GM23338 (cell line): ENCODE data around the gene FARP1.

ENCODE experiments used
- EZH2 ChIP-seq: fragments of 200-600 bp; sonication (generic); IDR thresholded peaks from one replicate; pipeline ENCODE4 v1.8.0; 2017; ENCODE audit warnings: antibody characterized with exemption, mild to moderate bottlenecking, low read depth; ENCODE audit not compliant: unreplicated experiment
- EZH2phosphoT487 ChIP-seq: fragments of 200-600 bp; sonication (generic); IDR thresholded peaks from one replicate; pipeline ENCODE4 v1.8.1; 2018; ENCODE audit warnings: antibody characterized with exemption; ENCODE audit not compliant: unreplicated experiment
- ZNF114 ChIP-seq: fragments of 250-450 bp; sonication (Bioruptor Pico); IDR thresholded peaks from 2 replicates; pipeline ENCODE4 v1.5.0; 2020; ENCODE audit warnings: mild to moderate bottlenecking, moderate library complexity
- TF ChIP-seq, protein P1 (sequence below), 2 experiments: fragments of 200-600 bp in 1 of 2; sonication (generic) in 1 of 2; conservative IDR thresholded peaks; 2 replicates each; pipeline versions ENCODE4 v1.5.1 to v1.6.1; 2016 to 2017; ENCODE audit warnings: antibody characterized with exemption in 2 of 2, low read depth in 2 of 2, mild to moderate bottlenecking in 2 of 2, moderate library complexity in 1 of 2

DNA sequence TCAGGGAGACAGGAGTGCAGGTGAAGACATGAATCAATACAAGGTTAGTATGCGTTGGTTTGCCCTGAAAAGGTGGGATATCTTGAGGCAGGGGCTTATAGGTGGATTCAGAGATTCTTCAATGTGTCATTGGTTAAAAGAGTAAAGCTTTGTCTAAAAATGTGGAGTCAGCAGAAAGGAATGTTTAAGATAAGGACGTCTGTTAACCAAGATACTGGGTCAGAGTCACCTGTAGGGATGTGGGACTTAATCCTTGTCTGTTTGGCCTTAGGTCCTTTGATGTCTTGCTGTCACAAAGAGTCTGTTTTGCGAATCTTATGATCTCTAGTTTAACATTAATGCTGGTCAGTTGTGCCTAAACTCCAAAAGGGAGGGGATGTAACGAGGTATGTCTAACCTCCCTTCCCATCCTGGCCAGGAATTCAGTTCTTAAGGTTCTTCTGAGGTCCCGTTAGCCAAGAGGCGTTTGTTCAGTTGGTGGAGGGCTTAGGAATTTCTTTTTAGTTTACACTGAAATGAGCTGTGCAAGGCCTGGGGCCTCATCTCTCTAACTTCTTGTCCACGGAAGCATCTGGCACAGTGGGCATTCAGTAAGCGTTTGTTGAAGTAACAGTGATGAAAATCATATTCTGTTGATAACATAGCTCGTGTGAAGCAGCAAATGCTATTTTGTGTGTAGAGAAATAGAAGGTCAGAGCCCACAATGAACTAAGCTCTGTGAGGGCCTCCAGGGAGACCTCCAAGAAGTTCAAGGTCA is 130.4 kb downstream of the FARP1 start:
- no peak for TF ChIP-seq ZNF114
- TF ChIP-seq, protein P1, sequence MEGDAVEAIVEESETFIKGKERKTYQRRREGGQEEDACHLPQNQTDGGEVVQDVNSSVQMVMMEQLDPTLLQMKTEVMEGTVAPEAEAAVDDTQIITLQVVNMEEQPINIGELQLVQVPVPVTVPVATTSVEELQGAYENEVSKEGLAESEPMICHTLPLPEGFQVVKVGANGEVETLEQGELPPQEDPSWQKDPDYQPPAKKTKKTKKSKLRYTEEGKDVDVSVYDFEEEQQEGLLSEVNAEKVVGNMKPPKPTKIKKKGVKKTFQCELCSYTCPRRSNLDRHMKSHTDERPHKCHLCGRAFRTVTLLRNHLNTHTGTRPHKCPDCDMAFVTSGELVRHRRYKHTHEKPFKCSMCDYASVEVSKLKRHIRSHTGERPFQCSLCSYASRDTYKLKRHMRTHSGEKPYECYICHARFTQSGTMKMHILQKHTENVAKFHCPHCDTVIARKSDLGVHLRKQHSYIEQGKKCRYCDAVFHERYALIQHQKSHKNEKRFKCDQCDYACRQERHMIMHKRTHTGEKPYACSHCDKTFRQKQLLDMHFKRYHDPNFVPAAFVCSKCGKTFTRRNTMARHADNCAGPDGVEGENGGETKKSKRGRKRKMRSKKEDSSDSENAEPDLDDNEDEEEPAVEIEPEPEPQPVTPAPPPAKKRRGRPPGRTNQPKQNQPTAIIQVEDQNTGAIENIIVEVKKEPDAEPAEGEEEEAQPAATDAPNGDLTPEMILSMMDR (conservative IDR thresholded peaks at IDR 0.05; ENCODE audit: low read depth in 2 of 2): no peak
- TF ChIP-seq EZH2phosphoT487: no peak
- TF ChIP-seq EZH2: no peak
